Transverse colon (tissue), 4 donors: ENCODE results near the gene CACNA1A. TPM values are rescaled to one million over a fixed set of nuclear protein-coding genes. Genes with fewer than 3 reads are reported as not detected.

ENCODE experiments used
- DNase-seq: peaks from one replicate; pipeline ENCODE4 v3.0.0-alpha.2; 2019
- H3K27ac ChIP-seq, 4 donors: fragments of 200-600 bp; sonication (generic); 2 replicates each; pipeline ENCODE4 v1.5.1; 2016 to 2018; ENCODE audit warnings: inconsistent platforms in 4 of 4
- H3K27me3 ChIP-seq: fragments of 200-600 bp; sonication (generic); 2 replicates; pipeline ENCODE4 v1.5.1; 2017; ENCODE audit warnings: inconsistent platforms
- H3K36me3 ChIP-seq, 4 donors: fragments of 200-600 bp; sonication (generic); 2 replicates each; pipeline ENCODE4 v1.5.1; 2017 to 2019; ENCODE audit warnings: inconsistent platforms in 4 of 4
- H3K4me1 ChIP-seq, 4 donors: fragments of 200-600 bp; sonication (generic); 2 replicates each; pipeline ENCODE4 v1.5.1; 2017 to 2020; ENCODE audit warnings: inconsistent platforms in 4 of 4
- H3K4me3 ChIP-seq, 4 donors: fragments of 200-600 bp; sonication (generic); 1 replicate in 1 of 4; 2 replicates in 3 of 4; pipeline versions ENCODE4 v1.5.1 to v1.6.1; 2017 to 2019; ENCODE audit warnings: inconsistent platforms in 4 of 4
- H3K9me3 ChIP-seq, 2 donors: fragments of 200-600 bp; sonication (generic); 2 replicates each; pipeline ENCODE4 v1.5.1; 2017 to 2019; ENCODE audit warnings: inconsistent platforms in 2 of 2
- EP300 ChIP-seq: sonication (generic); formaldehyde crosslinking; IDR thresholded peaks from one replicate; pipeline ENCODE4 v1.6.1; 2017; ENCODE audit warnings: antibody characterized with exemption, low read depth
- POLR2A ChIP-seq: fragments of 450-650 bp; IDR thresholded peaks from one replicate; pipeline ENCODE4 v1.6.1; 2016; ENCODE audit warnings: antibody characterized with exemption, mild to moderate bottlenecking, moderate library complexity
- POLR2AphosphoS5 ChIP-seq, 3 donors: sonication (generic); formaldehyde crosslinking; IDR thresholded peaks; one replicate each; pipeline ENCODE4 v1.6.1; 2016; ENCODE audit warnings: antibody characterized with exemption in 3 of 3
- WGBS, 2 donors: methylation state at CpG; one replicate each; pipeline ENCODE4 v1.1.5; 2018; ENCODE audit warnings: low coverage in 1 of 2; 5-methylcytosine and 5-hydroxymethylcytosine counted together
- in situ Hi-C, 4 donors: fragments of 200-750 bp; cut with MboI; loops; one replicate each; pipeline versions ENCODE4 v1.15.0 to v1.15.1; 2017; ENCODE audit warnings: low sequenced_read_pairs in 3 of 4, low pct_ligation_motif_present in 1 of 4, low pct_unique_long_range_greater_than_20kb in 1 of 4
- intact Hi-C: fragments of 100-400 bp; cut with DNase I; formaldehyde crosslinking; loops from one replicate; pipeline ENCODE4 v1.15.1; 2023; ENCODE audit warnings: low total_unique reads
- total RNA-seq, 4 donors: library from RNA; depleted of rRNA; stranded (reverse); fragments of >200 nt; gene quantifications; one replicate each; pipeline ENCODE4 v1.1.0, GENCODE V29; 2016
- TF ChIP-seq, protein P1 (sequence below), 5 experiments: fragments of 200-600 bp in 3 of 5; fragments of 450-650 bp in 2 of 5; sonication (generic) in 3 of 5; IDR thresholded peaks; 1 replicate in 2 of 5; 2 replicates in 3 of 5; pipeline ENCODE4 v1.5.1; 2016 to 2017; ENCODE audit warnings: antibody characterized with exemption in 5 of 5, inconsistent platforms in 3 of 5, mild to moderate bottlenecking in 2 of 5, moderate library complexity in 1 of 5

The CACNA1A gene
- total RNA-seq, 4 donors from 2014 or later: 2.9 to 15.7 (median 5.2) TPM

DNA sequence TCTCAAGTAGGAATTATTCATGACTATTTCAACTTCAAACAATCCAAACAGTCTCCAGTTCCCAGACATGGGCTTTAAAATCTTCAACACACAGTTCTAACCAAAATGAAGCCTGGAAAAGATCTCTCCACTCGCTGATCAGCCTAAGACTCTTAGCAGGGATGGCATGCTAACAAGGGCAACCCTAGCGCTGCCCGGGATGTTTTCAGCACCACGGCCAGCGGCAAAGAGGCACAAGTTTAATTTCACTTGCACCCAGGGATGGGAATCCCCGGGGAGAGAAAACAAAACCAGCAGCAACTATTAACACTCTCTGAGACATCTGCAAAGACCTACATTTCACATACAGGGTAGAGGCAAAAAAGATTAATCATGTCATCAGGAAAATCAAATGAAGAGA is 43.0 kb downstream of the CACNA1A start:
- TF ChIP-seq EP300 (no peak), POLR2AphosphoS5 (IDR thresholded peaks at IDR 0.05) (no peak), POLR2A (no peak)
- TF ChIP-seq, protein P1, sequence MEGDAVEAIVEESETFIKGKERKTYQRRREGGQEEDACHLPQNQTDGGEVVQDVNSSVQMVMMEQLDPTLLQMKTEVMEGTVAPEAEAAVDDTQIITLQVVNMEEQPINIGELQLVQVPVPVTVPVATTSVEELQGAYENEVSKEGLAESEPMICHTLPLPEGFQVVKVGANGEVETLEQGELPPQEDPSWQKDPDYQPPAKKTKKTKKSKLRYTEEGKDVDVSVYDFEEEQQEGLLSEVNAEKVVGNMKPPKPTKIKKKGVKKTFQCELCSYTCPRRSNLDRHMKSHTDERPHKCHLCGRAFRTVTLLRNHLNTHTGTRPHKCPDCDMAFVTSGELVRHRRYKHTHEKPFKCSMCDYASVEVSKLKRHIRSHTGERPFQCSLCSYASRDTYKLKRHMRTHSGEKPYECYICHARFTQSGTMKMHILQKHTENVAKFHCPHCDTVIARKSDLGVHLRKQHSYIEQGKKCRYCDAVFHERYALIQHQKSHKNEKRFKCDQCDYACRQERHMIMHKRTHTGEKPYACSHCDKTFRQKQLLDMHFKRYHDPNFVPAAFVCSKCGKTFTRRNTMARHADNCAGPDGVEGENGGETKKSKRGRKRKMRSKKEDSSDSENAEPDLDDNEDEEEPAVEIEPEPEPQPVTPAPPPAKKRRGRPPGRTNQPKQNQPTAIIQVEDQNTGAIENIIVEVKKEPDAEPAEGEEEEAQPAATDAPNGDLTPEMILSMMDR (IDR thresholded peaks at IDR 0.05): no peak
- DNase-seq: no peak
- 0 to 23% methylated on average over 3 to 6 of the region's 6 CpGs for WGBS, 2 donors

DNA sequence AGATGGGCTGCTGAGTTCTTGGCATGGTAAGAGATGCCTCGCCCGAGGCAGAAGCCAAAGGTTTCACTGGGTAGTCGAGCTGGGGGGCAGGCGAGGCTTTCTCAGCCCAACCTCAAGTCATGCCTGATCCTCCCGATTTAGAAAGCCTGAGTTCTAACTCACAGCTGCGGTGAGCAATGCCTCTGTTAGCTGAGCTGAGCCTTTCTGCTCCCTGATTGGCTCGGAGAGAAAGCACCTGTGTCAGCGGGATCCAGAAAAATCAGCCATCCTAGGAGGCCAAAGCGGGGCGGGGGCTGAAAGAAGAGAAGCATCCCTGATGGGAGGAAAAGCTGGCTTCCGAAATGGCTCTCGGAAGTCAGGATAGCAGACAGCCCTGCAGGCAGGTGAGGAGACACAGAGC is 44.7 kb downstream of the CACNA1A start:
- no peak for DNase-seq
- Histone ChIP-seq H3K9me3 (no peaks in the 10 kb centered on the region), H3K4me1 (no peaks in the 10 kb centered on the region), H3K27me3 (no peaks in the 10 kb centered on the region), H3K27ac (no peak overlapping the region), H3K36me3 (no peaks in the 10 kb centered on the region), H3K4me3 (no peak overlapping the region)
- intact Hi-C loops (no loop called here), in situ Hi-C loops (no loop called here)
- TF ChIP-seq, protein P1 (IDR thresholded peaks at IDR 0.05): no peak
- TF ChIP-seq EP300 (no peak), POLR2AphosphoS5 (IDR thresholded peaks at IDR 0.05) (no peak), POLR2A (no peak)
- 74% methylated on average over 12 of the region's 12 CpGs; no CpG with 5 or more reads in 1 of the 2 donors for WGBS, 2 donors

More for the DNA sequence above, 43.0 kb downstream of the CACNA1A start:
- Histone ChIP-seq H3K9me3 (no peaks in the 10 kb centered on the region), H3K27me3 (no peaks in the 10 kb centered on the region), H3K4me1 (no peaks in the 10 kb centered on the region), H3K36me3 (no peaks in the 10 kb centered on the region), H3K4me3 (no peak overlapping the region), H3K27ac (no peak overlapping the region)
- in situ Hi-C loops: no loop called here
- intact Hi-C loops: no loop called here

DNA sequence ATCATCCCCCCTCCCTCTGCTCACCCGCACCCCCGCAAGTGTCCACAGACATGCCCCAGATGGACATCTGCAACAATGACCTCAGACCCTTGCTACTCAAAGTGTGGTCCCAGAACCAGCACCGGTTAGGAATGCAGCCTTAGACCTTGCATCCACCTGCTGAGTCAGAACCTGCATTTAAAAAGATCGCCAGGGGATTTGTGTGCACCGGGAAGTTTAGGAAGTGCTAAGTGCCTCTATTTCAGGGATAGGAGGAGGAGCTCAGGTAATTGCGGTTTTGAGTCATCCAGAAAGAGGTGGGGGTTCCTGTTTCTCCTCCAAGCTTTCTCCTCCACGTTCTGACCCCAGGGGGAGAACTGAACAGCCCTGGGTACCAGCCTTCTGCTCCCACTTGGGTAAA is 46.2 kb downstream of the CACNA1A start:
- 0 to 30% methylated on average over 1 to 7 of the region's 7 CpGs for WGBS, 2 donors
- no peaks in the 10 kb centered on the region for H3K9me3 ChIP-seq
- in situ Hi-C loops: no loop called here
- no peak overlapping the region for H3K27ac ChIP-seq
- no peak overlapping the region for H3K4me3 ChIP-seq
- no peaks in the 10 kb centered on the region for H3K4me1 ChIP-seq
- no peaks in the 10 kb centered on the region for H3K27me3 ChIP-seq
- TF ChIP-seq, protein P1 (IDR thresholded peaks at IDR 0.05): no peak
- no peak for TF ChIP-seq POLR2AphosphoS5 (IDR thresholded peaks at IDR 0.05)
- H3K36me3 ChIP-seq: no peaks in the 10 kb centered on the region
- intact Hi-C loops: no loop called here
- no peak for DNase-seq

DNA sequence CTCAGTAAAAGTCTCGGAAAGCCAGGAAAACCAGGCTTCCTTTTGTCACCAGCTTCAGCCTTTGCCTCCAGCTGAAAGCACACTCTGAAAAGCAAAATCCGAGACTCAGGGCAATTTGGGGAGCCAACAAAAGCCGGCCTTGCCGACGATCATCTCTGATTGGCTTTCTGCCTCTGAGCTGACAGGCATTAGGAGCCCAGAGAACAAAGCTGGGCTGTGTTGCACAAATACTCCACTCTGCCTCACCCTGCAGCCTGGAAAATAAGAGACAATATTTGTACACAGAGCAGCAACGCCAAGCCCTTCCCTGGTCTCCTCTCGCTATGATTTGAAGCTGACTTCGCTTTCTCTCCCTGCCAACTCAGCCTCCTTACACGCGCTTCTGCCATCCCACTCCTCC is 46.9 kb downstream of the CACNA1A start:
- in situ Hi-C loops (no loop called here), intact Hi-C loops (no loop called here)
- Histone ChIP-seq H3K27ac (no peak overlapping the region), H3K27me3 (no peaks in the 10 kb centered on the region), H3K4me3 (no peak overlapping the region), H3K4me1 (no peaks in the 10 kb centered on the region), H3K36me3 (no peaks in the 10 kb centered on the region), H3K9me3 (no peaks in the 10 kb centered on the region)
- 55 to 80% methylated on average over 2 to 10 of the region's 10 CpGs for WGBS, 2 donors
- TF ChIP-seq EP300: no peak
- TF ChIP-seq POLR2AphosphoS5 (IDR thresholded peaks at IDR 0.05): no peak
- no peak for TF ChIP-seq POLR2A
- TF ChIP-seq, protein P1 (IDR thresholded peaks at IDR 0.05): no peak
- no peak for DNase-seq
